Activated T-helper 1 cell treated with anti-CD3 and anti-CD28 coated beads, Interleukin-12 subunit alpha, Interleukin-12 subunit beta, Interleukin-2, Interleukin-4 antibody, amounts not matched to agents 30 ng/mL and 10 ng/mL and 1 ng/mL, durations not matched to agents 14 hours and 24 hours and 36 hours (primary cell): ENCODE data around the gene REPS2. TPM values are rescaled to one million over a fixed set of nuclear protein-coding genes. Genes with fewer than 3 reads are reported as not detected.

Experiments used
- DNase-seq: peaks from one replicate; pipeline ENCODE4 v3.0.0; 2021; ENCODE audit warnings: low spot score
- H3K27ac Mint-ChIP-seq: one replicate; pipeline ENCODE4 v1.8.0; 2021; ENCODE audit warnings: mild to moderate bottlenecking, mixed read lengths
- H3K27me3 Mint-ChIP-seq: one replicate; pipeline ENCODE4 v1.8.0; 2022; ENCODE audit warnings: mild to moderate bottlenecking, moderate library complexity, mixed read lengths; ENCODE audit not compliant: insufficient read depth
- H3K36me3 Mint-ChIP-seq: one replicate; pipeline ENCODE4 v1.8.0; 2021; ENCODE audit warnings: low read depth, mixed read lengths
- H3K4me1 Mint-ChIP-seq: one replicate; pipeline ENCODE4 v1.8.0; 2021; ENCODE audit warnings: low read depth, mixed read lengths
- H3K4me3 Mint-ChIP-seq: one replicate; pipeline ENCODE4 v1.8.0; 2021; ENCODE audit warnings: mild to moderate bottlenecking, moderate library complexity, mixed read lengths
- H3K9me3 Mint-ChIP-seq: one replicate; pipeline ENCODE4 v1.8.0; 2021; ENCODE audit warnings: mixed read lengths
- intact Hi-C: fragments of 100-400 bp; cut with micrococcal nuclease; formaldehyde crosslinking; loops from one replicate; pipeline ENCODE4 v1.15.1; 2024
- total RNA-seq: library from RNA; stranded (reverse); gene quantifications from 2 replicates; pipeline ENCODE4 v1.2.3, GENCODE V29; 2022

The REPS2 gene
- not detected in 2 replicates for total RNA-seq

DNA sequence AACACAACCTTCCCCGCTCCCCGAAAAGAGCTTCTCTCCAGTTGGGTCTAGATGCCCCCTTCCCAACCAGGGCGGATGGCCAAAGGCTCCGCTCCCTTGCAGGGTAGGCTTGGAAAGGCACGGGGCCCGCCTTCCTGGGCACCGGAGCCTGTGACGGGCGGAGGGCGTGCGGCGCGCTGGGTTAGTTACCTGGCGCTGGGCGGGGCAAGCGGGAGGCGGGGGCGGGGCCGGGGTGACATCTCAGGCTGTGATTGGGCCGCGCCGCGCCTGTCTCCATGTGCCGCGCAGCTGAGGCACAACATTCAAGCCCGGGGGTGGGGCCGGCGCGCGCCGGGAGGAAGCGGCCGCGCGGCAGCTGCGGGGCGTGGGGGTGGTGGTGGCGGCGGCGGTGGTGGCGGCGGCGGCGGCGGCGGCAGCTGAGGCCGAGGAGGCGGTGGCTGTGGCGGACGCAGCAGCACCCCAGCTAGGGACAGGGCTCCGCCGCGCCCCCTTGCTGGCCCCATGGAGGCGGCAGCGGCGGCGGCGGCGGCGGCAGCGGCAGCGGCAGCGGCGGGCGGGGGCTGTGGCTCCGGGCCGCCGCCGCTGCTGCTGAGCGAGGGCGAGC, at the start of gene REPS2:
Gene REPS2 (plus strand): TSS at position 298 of the 604 bp plus-strand sequence. CDS start 204 bp downstream, at position 502.
- H3K9me3 Mint-ChIP-seq: no peaks in the 10 kb centered on the region
- no peaks in the 10 kb centered on the region for H3K4me1 Mint-ChIP-seq
- H3K27me3 Mint-ChIP-seq: peaks cover 24% of the 10 kb centered on the region
- no peak within 1 kb of the TSS for H3K27ac Mint-ChIP-seq
- intact Hi-C loops: loop anchor here (2.0 kb wide), 1 partner anchor 76 kb away; the partner anchor contains the start of gene RBBP7
- peak within 1 kb of the TSS; percentile 74 for H3K4me3 Mint-ChIP-seq
- no peaks in the 10 kb centered on the region for H3K36me3 Mint-ChIP-seq
- DNase-seq: peak; percentile 39

- Mint-ChIP-seq H3K36me3 (no peaks in the 10 kb centered on the region), H3K27ac (no peak overlapping the region), H3K4me1 (peaks cover 6% of the 10 kb centered on the region), H3K9me3 (no peaks in the 10 kb centered on the region), H3K27me3 (peaks cover 6% of the 10 kb centered on the region), H3K4me3 (no peak overlapping the region)
- intact Hi-C loops: no loop called here
- DNase-seq: no peak
These were observed 49.0 kb upstream of the REPS2 start for GRCh38 chrX:16897445-16897844.

DNA sequence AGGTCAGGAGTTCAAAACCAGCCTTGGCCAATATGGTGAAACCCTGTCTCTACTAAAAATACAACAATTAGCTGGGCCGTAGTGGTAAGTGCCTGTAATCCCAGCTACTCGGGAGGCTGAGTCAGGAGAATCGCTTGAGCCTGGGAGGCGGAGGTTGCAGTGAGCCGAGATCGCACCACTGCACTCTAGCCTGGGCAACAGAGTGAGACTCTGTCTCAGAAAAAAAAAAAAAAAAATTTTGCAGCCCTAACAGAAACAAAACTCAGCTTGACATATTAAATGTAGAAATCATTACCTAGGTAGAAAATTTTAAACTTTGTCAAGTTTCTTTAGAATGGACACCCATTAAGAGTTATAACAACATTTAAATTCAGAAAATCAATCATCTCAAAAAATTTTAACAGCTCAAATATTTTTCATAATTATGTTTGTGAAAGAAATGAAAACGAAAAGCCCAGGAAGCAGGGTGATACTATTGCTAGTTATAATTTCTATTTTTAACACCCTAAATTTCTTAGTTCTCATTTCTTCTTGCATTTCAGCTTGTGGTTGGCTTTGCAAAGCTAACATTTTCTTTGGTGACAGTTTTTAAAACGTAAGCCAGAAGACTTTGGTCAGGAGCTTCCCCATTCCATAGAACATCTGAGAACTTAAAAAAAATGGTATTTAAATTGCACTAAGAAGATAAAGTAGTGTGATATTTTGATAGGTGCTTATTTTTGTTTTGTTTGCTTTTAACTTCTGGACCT, 43.0 kb upstream of the REPS2 start:
- Mint-ChIP-seq H3K27me3 (peaks cover 9% of the 10 kb centered on the region), H3K36me3 (no peaks in the 10 kb centered on the region), H3K4me3 (no peak overlapping the region), H3K4me1 (no peaks in the 10 kb centered on the region), H3K9me3 (no peaks in the 10 kb centered on the region), H3K27ac (no peak overlapping the region)
- DNase-seq: no peak
- intact Hi-C loops: no loop called here

- H3K9me3 Mint-ChIP-seq: no peaks in the 10 kb centered on the region
- no peak overlapping the region for H3K27ac Mint-ChIP-seq
These were observed 36.1 kb upstream of the REPS2 start for GRCh38 chrX:16910376-16910775.

DNA sequence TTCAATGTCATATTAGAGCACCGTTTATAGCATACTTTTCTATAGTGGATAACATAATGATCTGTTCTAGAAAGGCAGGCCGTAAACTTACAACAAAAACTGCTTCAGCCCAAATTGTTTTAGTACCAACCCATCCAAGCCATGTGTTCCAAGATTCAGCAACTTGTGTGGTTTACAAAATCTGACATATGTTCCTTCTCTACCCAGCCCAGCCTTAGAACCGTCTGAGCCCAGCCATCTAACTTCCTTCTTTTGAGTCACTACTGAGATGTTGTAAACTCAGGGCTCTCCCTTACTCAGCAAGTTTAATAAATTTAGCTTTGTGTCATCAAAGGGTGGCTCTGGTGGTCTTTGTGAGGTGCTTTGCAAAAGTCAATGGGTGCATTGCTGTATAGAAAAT, 32.4 kb upstream of the REPS2 start:
- no peaks in the 10 kb centered on the region for H3K27me3 Mint-ChIP-seq
- no peaks in the 10 kb centered on the region for H3K36me3 Mint-ChIP-seq

More at GRCh38 chrX:16910376-16910775, 36.1 kb upstream of the REPS2 start:
- Mint-ChIP-seq H3K27me3 (peaks cover 2% of the 10 kb centered on the region), H3K36me3 (no peaks in the 10 kb centered on the region), H3K4me3 (no peak overlapping the region), H3K4me1 (no peaks in the 10 kb centered on the region)
- no peak for DNase-seq
- intact Hi-C loops: no loop called here

GRCh38 chrX:16916561-16916960, 29.9 kb upstream of the REPS2 start:
- H3K9me3 Mint-ChIP-seq: no peaks in the 10 kb centered on the region
- no peaks in the 10 kb centered on the region for H3K36me3 Mint-ChIP-seq
- no peak overlapping the region for H3K4me3 Mint-ChIP-seq
- peaks cover 2% of the 10 kb centered on the region for H3K27me3 Mint-ChIP-seq
- H3K4me1 Mint-ChIP-seq: no peaks in the 10 kb centered on the region
- no peak for DNase-seq
- no peak overlapping the region for H3K27ac Mint-ChIP-seq
- intact Hi-C loops: no loop called here

More for the DNA sequence above, 32.4 kb upstream of the REPS2 start:
- Mint-ChIP-seq H3K27ac (no peak overlapping the region), H3K4me1 (no peaks in the 10 kb centered on the region), H3K4me3 (no peak overlapping the region), H3K9me3 (no peaks in the 10 kb centered on the region)
- intact Hi-C loops: no loop called here
- no peak for DNase-seq

DNA sequence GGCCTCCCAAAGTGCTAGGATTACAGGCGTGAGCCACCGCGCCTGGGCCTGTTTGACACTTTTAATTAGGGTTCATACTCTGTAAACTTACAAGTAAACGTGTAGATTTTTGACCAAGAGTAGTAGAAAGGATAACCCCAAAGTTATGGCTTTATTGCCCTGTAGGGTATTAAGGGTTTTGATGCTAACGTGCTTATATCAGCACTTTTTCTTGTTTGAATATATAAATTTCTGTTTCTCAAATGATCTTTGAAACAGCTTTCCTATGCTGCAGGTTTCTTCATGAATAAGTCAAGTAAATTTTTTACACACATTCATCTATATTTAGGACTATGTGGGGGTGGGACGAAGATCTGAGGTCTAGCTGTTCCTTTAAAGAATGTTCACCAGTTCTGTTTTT, 29.3 kb upstream of the REPS2 start:
- H3K9me3 Mint-ChIP-seq: no peaks in the 10 kb centered on the region

DNA sequence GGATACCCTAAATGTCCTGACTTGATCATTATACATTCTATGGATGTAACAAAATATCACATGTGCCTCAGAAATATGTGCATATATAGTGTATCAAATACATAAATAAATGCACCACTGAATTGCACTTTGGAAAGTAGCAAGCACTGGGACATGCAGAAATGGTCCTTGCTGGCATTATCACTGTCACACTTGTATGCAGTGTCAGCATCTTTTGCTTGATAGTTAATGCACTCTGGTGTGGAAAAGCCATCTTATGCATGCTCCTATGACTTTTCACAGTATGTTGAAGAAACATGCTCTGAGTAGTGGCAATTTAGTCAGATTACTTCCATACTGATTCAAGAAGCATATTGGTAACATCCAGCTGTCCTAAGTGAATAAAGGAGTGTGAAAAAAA, 27.5 kb upstream of the REPS2 start:
- no peaks in the 10 kb centered on the region for H3K9me3 Mint-ChIP-seq
- H3K4me1 Mint-ChIP-seq: no peaks in the 10 kb centered on the region

More for the DNA sequence above, 29.3 kb upstream of the REPS2 start:
- Mint-ChIP-seq H3K4me1 (no peaks in the 10 kb centered on the region), H3K27me3 (peaks cover 2% of the 10 kb centered on the region), H3K4me3 (no peak overlapping the region), H3K27ac (no peak overlapping the region), H3K36me3 (no peaks in the 10 kb centered on the region)
- no peak for DNase-seq
- intact Hi-C loops: no loop called here

GRCh38 chrX:16920075-16920474, 26.4 kb upstream of the REPS2 start:
- H3K27me3 Mint-ChIP-seq: peaks cover 4% of the 10 kb centered on the region
- H3K27ac Mint-ChIP-seq: no peak overlapping the region
- no peaks in the 10 kb centered on the region for H3K9me3 Mint-ChIP-seq
- H3K36me3 Mint-ChIP-seq: no peaks in the 10 kb centered on the region
- DNase-seq: no peak
- intact Hi-C loops: no loop called here
- no peaks in the 10 kb centered on the region for H3K4me1 Mint-ChIP-seq
- H3K4me3 Mint-ChIP-seq: no peak overlapping the region

More for the DNA sequence above, 27.5 kb upstream of the REPS2 start:
- no peak for DNase-seq
- intact Hi-C loops: no loop called here
- peaks cover 2% of the 10 kb centered on the region for H3K27me3 Mint-ChIP-seq
- no peak overlapping the region for H3K4me3 Mint-ChIP-seq
- no peak overlapping the region for H3K27ac Mint-ChIP-seq
- no peaks in the 10 kb centered on the region for H3K36me3 Mint-ChIP-seq

DNA sequence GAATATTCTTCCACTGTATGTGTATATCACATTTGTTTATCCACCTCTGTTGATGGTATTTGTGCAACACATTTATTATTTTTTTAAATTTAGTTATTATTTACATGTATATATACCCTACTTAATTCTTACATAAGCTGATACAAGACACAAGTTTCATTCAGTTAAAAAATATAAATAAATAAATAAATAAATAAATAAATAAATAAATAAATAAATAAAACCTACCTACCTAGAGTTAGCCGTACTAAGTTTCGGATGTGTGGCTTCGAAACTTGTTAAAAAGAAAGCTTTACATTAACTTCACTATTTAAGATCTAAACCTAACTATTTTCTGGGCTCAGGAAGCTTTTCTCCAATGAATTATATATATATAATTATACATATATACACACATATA, 23.3 kb upstream of the REPS2 start:
- H3K9me3 Mint-ChIP-seq: no peaks in the 10 kb centered on the region
- no peak overlapping the region for H3K4me3 Mint-ChIP-seq
- DNase-seq: no peak
- H3K36me3 Mint-ChIP-seq: no peaks in the 10 kb centered on the region
- no peaks in the 10 kb centered on the region for H3K4me1 Mint-ChIP-seq
- H3K27me3 Mint-ChIP-seq: peaks cover 4% of the 10 kb centered on the region
- intact Hi-C loops: no loop called here
- H3K27ac Mint-ChIP-seq: no peak overlapping the region

- intact Hi-C loops: no loop called here
- DNase-seq: no peak
- Mint-ChIP-seq H3K27me3 (peaks cover 4% of the 10 kb centered on the region), H3K9me3 (no peaks in the 10 kb centered on the region), H3K36me3 (no peaks in the 10 kb centered on the region), H3K4me3 (no peak overlapping the region), H3K27ac (no peak overlapping the region), H3K4me1 (no peaks in the 10 kb centered on the region)
These were observed 21.6 kb upstream of the REPS2 start for GRCh38 chrX:16924631-16925480.

DNA sequence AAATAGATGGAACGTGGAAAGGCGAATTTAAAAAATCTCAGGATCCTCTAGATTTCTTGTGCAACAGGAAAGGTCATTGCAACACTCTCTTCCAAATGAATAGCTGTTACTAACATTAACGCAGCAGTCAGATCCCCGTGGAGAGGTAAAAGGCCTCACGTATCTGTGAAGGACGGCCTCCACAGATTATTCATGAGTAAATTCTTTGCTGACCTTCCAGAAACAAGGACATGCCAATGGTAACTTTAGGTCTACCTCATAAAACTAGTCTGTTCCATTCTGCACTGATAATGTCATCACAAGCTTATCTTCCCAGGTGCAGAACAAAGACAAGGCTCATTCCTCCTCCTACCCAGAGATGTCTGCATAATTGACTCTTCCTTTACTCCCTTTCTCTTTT, 16.1 kb upstream of the REPS2 start:
- Mint-ChIP-seq H3K27ac (no peak overlapping the region), H3K36me3 (no peaks in the 10 kb centered on the region), H3K4me3 (no peak overlapping the region), H3K27me3 (no peaks in the 10 kb centered on the region), H3K4me1 (no peaks in the 10 kb centered on the region), H3K9me3 (no peaks in the 10 kb centered on the region)
- DNase-seq: no peak
- intact Hi-C loops: no loop called here

DNA sequence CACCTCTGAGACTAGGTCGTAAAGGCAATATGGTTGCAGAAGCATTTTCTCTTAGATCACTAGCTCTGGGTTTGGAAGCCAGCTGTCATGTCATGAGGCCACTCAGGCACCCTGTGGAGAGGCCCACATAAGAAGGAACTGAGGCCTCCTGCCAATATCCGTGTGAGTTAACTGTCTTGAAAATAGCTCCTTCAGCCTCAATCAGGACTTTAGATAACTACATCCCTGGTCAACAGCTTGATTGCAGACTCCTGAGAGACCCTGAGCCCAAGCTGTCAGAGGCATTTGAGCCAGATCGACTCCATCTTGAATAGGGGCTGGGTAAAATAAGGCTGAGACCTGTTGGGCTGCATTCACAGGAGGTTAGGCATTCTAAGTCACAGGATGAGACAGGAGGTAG, 15.1 kb upstream of the REPS2 start:
- Mint-ChIP-seq H3K27me3 (peaks cover 1% of the 10 kb centered on the region), H3K36me3 (no peaks in the 10 kb centered on the region), H3K27ac (no peak overlapping the region), H3K4me3 (no peak overlapping the region), H3K4me1 (no peaks in the 10 kb centered on the region), H3K9me3 (no peaks in the 10 kb centered on the region)
- intact Hi-C loops: no loop called here
- no peak for DNase-seq
